Measurements from ENCODE around the gene CDC42BPB. TPM values are rescaled to one million over a fixed set of nuclear protein-coding genes. Genes with fewer than 3 reads are reported as not detected.

CDC42BPB gene
- total RNA-seq, 1 donor from 2014 or later = 116 TPM

- H3K36me3 Mint-ChIP-seq (ENCODE audit: low read depth, unreplicated experiment) = peaks cover 24% of the 10 kb centered on the region
- no peak for TF ChIP-seq EZH2 (IDR thresholded peaks at IDR 0.05; ENCODE audit: insufficient read depth, low read length)
- TF ChIP-seq CTCF (IDR thresholded peaks at IDR 0.05; ENCODE audit: insufficient read depth, low read depth, low read length) = no peak
- no peaks in the 10 kb centered on the region for H3K27me3 Mint-ChIP-seq (ENCODE audit: low read depth, unreplicated experiment)
- Histone ChIP-seq H3K4me1 (ENCODE audit: insufficient read depth, low read length) (no peaks in the 10 kb centered on the region), H3K4me3 (ENCODE audit: insufficient read depth, low read depth, low read length) (no peak overlapping the region), H2AFZ (ENCODE audit: low read depth, low read length) (no peak overlapping the region), H3K79me2 (ENCODE audit: insufficient read depth, low read length) (no peaks in the 10 kb centered on the region), H3K9me3 (ENCODE audit: insufficient read depth, low read depth, low read length) (no peaks in the 10 kb centered on the region), H4K20me1 (ENCODE audit: insufficient read depth, low read length) (peaks cover 41% of the 10 kb centered on the region), H3K36me3 (ENCODE audit: insufficient read depth, low read length) (peaks cover 73% of the 10 kb centered on the region), H3K27me3 (ENCODE audit: insufficient read depth, low read length) (no peaks in the 10 kb centered on the region), H3K4me2 (ENCODE audit: low read length) (no peak overlapping the region), H3K27ac (ENCODE audit: low read depth, low read length) (no peak overlapping the region), H3K9ac (ENCODE audit: low read length) (no peak overlapping the region)
- H3K4me3 Mint-ChIP-seq (ENCODE audit: unreplicated experiment) = no peak overlapping the region
- no peak overlapping the region for H3K27ac Mint-ChIP-seq (ENCODE audit: unreplicated experiment)
- peaks cover 1% of the 10 kb centered on the region for H3K4me1 Mint-ChIP-seq (ENCODE audit: low read depth, unreplicated experiment)
- FAIRE-seq = no peak
- DNase-seq (ENCODE audit: low read depth) = no peak
- H3K9me3 Mint-ChIP-seq (ENCODE audit: unreplicated experiment) = no peaks in the 10 kb centered on the region
Observed at GRCh38 chr14:102968306-102968705, 89.0 kb downstream of the CDC42BPB start.

- no peak overlapping the region for H3K27ac Mint-ChIP-seq (ENCODE audit: unreplicated experiment)
- no peaks in the 10 kb centered on the region for H3K4me1 Mint-ChIP-seq (ENCODE audit: low read depth, unreplicated experiment)
- Histone ChIP-seq H4K20me1 (ENCODE audit: insufficient read depth, low read length) (peaks cover 34% of the 10 kb centered on the region), H3K4me1 (ENCODE audit: insufficient read depth, low read length) (no peaks in the 10 kb centered on the region), H2AFZ (ENCODE audit: low read depth, low read length) (no peak overlapping the region), H3K9ac (ENCODE audit: low read length) (no peak overlapping the region), H3K4me2 (ENCODE audit: low read length) (no peak overlapping the region), H3K4me3 (ENCODE audit: insufficient read depth, low read depth, low read length) (no peak overlapping the region), H3K9me3 (ENCODE audit: insufficient read depth, low read depth, low read length) (no peaks in the 10 kb centered on the region), H3K36me3 (ENCODE audit: insufficient read depth, low read length) (peaks cover 69% of the 10 kb centered on the region), H3K79me2 (ENCODE audit: insufficient read depth, low read length) (no peaks in the 10 kb centered on the region), H3K27ac (ENCODE audit: low read depth, low read length) (no peak overlapping the region), H3K27me3 (ENCODE audit: insufficient read depth, low read length) (no peaks in the 10 kb centered on the region)
- FAIRE-seq (no peak), DNase-seq (ENCODE audit: low read depth) (no peak)
- no peak overlapping the region for H3K4me3 Mint-ChIP-seq (ENCODE audit: unreplicated experiment)
- no peaks in the 10 kb centered on the region for H3K9me3 Mint-ChIP-seq (ENCODE audit: unreplicated experiment)
- TF ChIP-seq EZH2 (IDR thresholded peaks at IDR 0.05; ENCODE audit: insufficient read depth, low read length) (no peak), CTCF (IDR thresholded peaks at IDR 0.05; ENCODE audit: insufficient read depth, low read depth, low read length) (no peak)
- no peaks in the 10 kb centered on the region for H3K27me3 Mint-ChIP-seq (ENCODE audit: low read depth, unreplicated experiment)
- H3K36me3 Mint-ChIP-seq (ENCODE audit: low read depth, unreplicated experiment) = peaks cover 20% of the 10 kb centered on the region
Observed at GRCh38 chr14:102967506-102967795, 89.9 kb downstream of the CDC42BPB start.

GRCh38 chr14:102966681-102967505 is 90.5 kb downstream of the CDC42BPB start:
- Mint-ChIP-seq H3K4me1 (ENCODE audit: low read depth, unreplicated experiment) (no peaks in the 10 kb centered on the region), H3K9me3 (ENCODE audit: unreplicated experiment) (no peaks in the 10 kb centered on the region), H3K36me3 (ENCODE audit: low read depth, unreplicated experiment) (peaks cover 22% of the 10 kb centered on the region), H3K4me3 (ENCODE audit: unreplicated experiment) (no peak overlapping the region), H3K27me3 (ENCODE audit: low read depth, unreplicated experiment) (no peaks in the 10 kb centered on the region), H3K27ac (ENCODE audit: unreplicated experiment) (no peak overlapping the region)
- FAIRE-seq (no peak), DNase-seq (ENCODE audit: low read depth) (no peak)
- Histone ChIP-seq H3K27me3 (ENCODE audit: insufficient read depth, low read length) (no peaks in the 10 kb centered on the region), H3K36me3 (ENCODE audit: insufficient read depth, low read length) (peaks cover 71% of the 10 kb centered on the region), H3K4me1 (ENCODE audit: insufficient read depth, low read length) (no peaks in the 10 kb centered on the region), H3K4me2 (ENCODE audit: low read length) (no peak overlapping the region), H3K9ac (ENCODE audit: low read length) (no peak overlapping the region), H3K27ac (ENCODE audit: low read depth, low read length) (no peak overlapping the region), H3K4me3 (ENCODE audit: insufficient read depth, low read depth, low read length) (no peak overlapping the region), H3K79me2 (ENCODE audit: insufficient read depth, low read length) (no peaks in the 10 kb centered on the region), H2AFZ (ENCODE audit: low read depth, low read length) (no peak overlapping the region), H3K9me3 (ENCODE audit: insufficient read depth, low read depth, low read length) (no peaks in the 10 kb centered on the region), H4K20me1 (ENCODE audit: insufficient read depth, low read length) (peaks cover 34% of the 10 kb centered on the region)
- TF ChIP-seq EZH2 (IDR thresholded peaks at IDR 0.05; ENCODE audit: insufficient read depth, low read length) (no peak), CTCF (IDR thresholded peaks at IDR 0.05; ENCODE audit: insufficient read depth, low read depth, low read length) (no peak)
